WTC11 (cell line): Measurements from ENCODE around the gene SURF2. TPM values are rescaled to one million over a fixed set of nuclear protein-coding genes. Genes with fewer than 3 reads are reported as not detected.

ENCODE experiments used
- ATAC-seq: fragments of 200-7000 bp; cut with Tn5 transposase; 2 replicates; pipeline ENCODE4 v1.10.0; 2021; ENCODE audit warnings: mild to moderate bottlenecking, moderate library complexity
- CTCF ChIA-PET: fragments of 300-600 bp; sonication (Branson Sonifier 250); formaldehyde crosslinking; loops from one replicate; lab custom pipeline; 2021; ENCODE audit warnings: antibody characterized with exemption; lab: Charles Lee
- POLR2A ChIA-PET: fragments of 350-600 bp; sonication (Branson Sonifier 250); formaldehyde crosslinking; loops from one replicate; lab custom pipeline; 2021; ENCODE audit warnings: antibody characterized with exemption; lab: Charles Lee
- DNase-seq: peaks from one replicate; pipeline ENCODE4 v3.0.0; 2021; ENCODE audit warnings: low spot score
- H3K27ac Mint-ChIP-seq: 2 replicates; pipeline ENCODE4 v1.8.0; 2021; ENCODE audit warnings: mixed read lengths
- H3K27me3 Mint-ChIP-seq: 2 replicates; pipeline ENCODE4 v1.8.0; 2021; ENCODE audit warnings: low read depth, mild to moderate bottlenecking, moderate library complexity, mixed read lengths
- H3K36me3 Mint-ChIP-seq: 2 replicates; pipeline ENCODE4 v1.8.0; 2021; ENCODE audit warnings: mixed read lengths
- H3K4me1 Mint-ChIP-seq: 2 replicates; pipeline ENCODE4 v1.8.0; 2022; ENCODE audit warnings: mixed read lengths
- H3K4me3 Mint-ChIP-seq: 2 replicates; pipeline ENCODE4 v1.8.0; 2021; ENCODE audit warnings: mild to moderate bottlenecking, moderate library complexity, mixed read lengths
- H3K9me3 Mint-ChIP-seq: 2 replicates; pipeline ENCODE4 v1.8.0; 2021; ENCODE audit warnings: mixed read lengths
- AR ChIP-seq: fragments of 250-450 bp; sonication (Bioruptor Pico); IDR thresholded peaks from 2 replicates; pipeline ENCODE4 v1.9.0; 2021; ENCODE audit warnings: mild to moderate bottlenecking
- ATF2 ChIP-seq: sonication (generic); formaldehyde crosslinking; IDR thresholded peaks from 2 replicates; pipeline ENCODE4 v1.8.1; 2022; ENCODE audit warnings: low read depth, missing genetic modification reagents, borderline replicate concordance
- ATF3 ChIP-seq: sonication (generic); formaldehyde crosslinking; conservative IDR thresholded peaks from 2 replicates; pipeline ENCODE4 v1.8.1; 2022; ENCODE audit warnings: mild to moderate bottlenecking, missing genetic modification reagents
- CTCF ChIP-seq: fragments of 200-600 bp; IDR thresholded peaks from 2 replicates; pipeline ENCODE4 v1.8.0; 2022; ENCODE audit warnings: antibody characterized with exemption
- ELF4 ChIP-seq: sonication (generic); formaldehyde crosslinking; IDR thresholded peaks from 2 replicates; pipeline ENCODE4 v1.8.1; 2022; ENCODE audit warnings: low read depth, mild to moderate bottlenecking, moderate library complexity, missing genetic modification reagents
- EMX1 ChIP-seq: fragments of 250-450 bp; sonication (Bioruptor Pico); IDR thresholded peaks from 2 replicates; pipeline ENCODE4 v1.8.0; 2021; ENCODE audit warnings: mild to moderate bottlenecking
- ESRRA ChIP-seq: sonication (generic); formaldehyde crosslinking; IDR thresholded peaks from 2 replicates; pipeline ENCODE4 v1.8.1; 2022; ENCODE audit warnings: mild to moderate bottlenecking, missing genetic modification reagents, borderline replicate concordance
- ETV6 ChIP-seq: sonication (generic); formaldehyde crosslinking; IDR thresholded peaks from 2 replicates; pipeline ENCODE4 v1.8.1; 2022; ENCODE audit warnings: mild to moderate bottlenecking, missing genetic modification reagents
- FOXP1 ChIP-seq: sonication (generic); formaldehyde crosslinking; IDR thresholded peaks from 2 replicates; pipeline ENCODE4 v1.8.0; 2022; ENCODE audit warnings: missing genetic modification reagents, mild to moderate bottlenecking, moderate library complexity, borderline replicate concordance
- IRF1 ChIP-seq: sonication (generic); formaldehyde crosslinking; IDR thresholded peaks from 2 replicates; pipeline ENCODE4 v1.8.0; 2023; ENCODE audit warnings: missing genetic modification reagents
- JUN ChIP-seq: sonication (generic); formaldehyde crosslinking; IDR thresholded peaks from 2 replicates; pipeline ENCODE4 v1.8.0; 2023; ENCODE audit warnings: mild to moderate bottlenecking, missing genetic modification reagents
- KAT7 ChIP-seq: sonication (generic); formaldehyde crosslinking; IDR thresholded peaks from 2 replicates; pipeline ENCODE4 v1.8.1; 2023; ENCODE audit warnings: missing genetic modification reagents, mild to moderate bottlenecking, borderline replicate concordance
- OVOL2 ChIP-seq: fragments of 250-450 bp; sonication (Bioruptor Pico); IDR thresholded peaks from 2 replicates; pipeline ENCODE4 v1.9.0; 2021; ENCODE audit warnings: mild to moderate bottlenecking, borderline replicate concordance
- RELA ChIP-seq: sonication (generic); formaldehyde crosslinking; IDR thresholded peaks from 2 replicates; pipeline ENCODE4 v1.8.1; 2022; ENCODE audit warnings: missing genetic modification reagents, mild to moderate bottlenecking, borderline replicate concordance
- SMAD3 ChIP-seq: sonication (generic); formaldehyde crosslinking; IDR thresholded peaks from 2 replicates; pipeline ENCODE4 v1.8.0; 2022; ENCODE audit warnings: missing genetic modification reagents, mild to moderate bottlenecking, borderline replicate concordance
- TEAD1 ChIP-seq: sonication (generic); formaldehyde crosslinking; IDR thresholded peaks from 2 replicates; pipeline ENCODE4 v1.8.0; 2022; ENCODE audit warnings: mild to moderate bottlenecking, missing genetic modification reagents
- TP53 ChIP-seq: sonication (generic); formaldehyde crosslinking; IDR thresholded peaks from 2 replicates; pipeline ENCODE4 v1.8.1; 2023; ENCODE audit warnings: mild to moderate bottlenecking, missing genetic modification reagents
- ZBTB43 ChIP-seq: sonication (generic); formaldehyde crosslinking; IDR thresholded peaks from 2 replicates; pipeline ENCODE4 v1.8.1; 2023; ENCODE audit warnings: mild to moderate bottlenecking, missing genetic modification reagents
- ZNF219 ChIP-seq: sonication (generic); formaldehyde crosslinking; IDR thresholded peaks from 2 replicates; pipeline ENCODE4 v1.8.0; 2023; ENCODE audit warnings: missing genetic modification reagents, mild to moderate bottlenecking, borderline replicate concordance
- ZNF416 ChIP-seq: fragments of 250-450 bp; sonication (Bioruptor Pico); IDR thresholded peaks from 2 replicates; pipeline ENCODE4 v1.9.0; 2021; ENCODE audit warnings: mild to moderate bottlenecking, inconsistent platforms
- ZNF532 ChIP-seq: fragments of 250-450 bp; sonication (Bioruptor Pico); IDR thresholded peaks from 2 replicates; pipeline ENCODE4 v1.9.0; 2021; ENCODE audit warnings: mild to moderate bottlenecking, borderline replicate concordance
- total RNA-seq: library from RNA; stranded (reverse); gene quantifications from 3 replicates; pipeline ENCODE4 v1.2.3, GENCODE V29; 2021

The SURF2 gene
- total RNA-seq, 1 experiment from 2014 or later, result 33.3 TPM

- DNase-seq, result no peak
- Mint-ChIP-seq H3K36me3 (peaks cover 12% of the 10 kb centered on the region; the same call in 1 of the 2 replicates), H3K27ac (no peak overlapping the region), H3K4me1 (no peaks in the 10 kb centered on the region), H3K4me3 (no peak overlapping the region)
- CTCF ChIA-PET, result interaction anchor here (0.7 to 1.8 kb wide), 3 partner anchors 19 to 137 kb away, joined by 3 to 5 read pairs (median 4); no protein-coding TSS in a partner anchor
- POLR2A ChIA-PET, result no interaction called here
- no peak for ATAC-seq
- TF ChIP-seq SMAD3 (CRISPR knock-in tag), result no peak
- no peak for TF ChIP-seq TEAD1 (CRISPR knock-in tag)
- no peak for TF ChIP-seq EMX1
- no peak for TF ChIP-seq ZBTB43 (CRISPR knock-in tag)
- TF ChIP-seq ZNF416 (CRISPR knock-in tag), result no peak
- no peak for TF ChIP-seq AR (CRISPR knock-in tag)
- no peak for TF ChIP-seq JUN (CRISPR knock-in tag)
- TF ChIP-seq ATF3 (CRISPR knock-in tag), result no peak
- TF ChIP-seq ESRRA (CRISPR knock-in tag), result no peak
- no peak for TF ChIP-seq ETV6 (CRISPR knock-in tag)
- no peak for TF ChIP-seq ATF2 (CRISPR knock-in tag)
- TF ChIP-seq KAT7 (CRISPR knock-in tag), result no peak
- no peak for TF ChIP-seq ELF4 (CRISPR knock-in tag)
- no peak for TF ChIP-seq TP53 (CRISPR knock-in tag)
- TF ChIP-seq, all 79 proteins: peak for 0
- Mint-ChIP-seq H3K9me3 (peaks cover 30% of the 10 kb centered on the region), H3K27me3 (peaks cover 18% of the 10 kb centered on the region)
Observed at GRCh38 chr9:133323211-133323610, 33.1 kb upstream of the SURF2 start.

- ChIA-PET CTCF (no interaction called here), POLR2A (no interaction called here)
- no peaks in the 10 kb centered on the region; the same call in 1 of the 2 replicates for H3K4me1 Mint-ChIP-seq
- H3K27me3 Mint-ChIP-seq, result peaks cover 18% of the 10 kb centered on the region
- no peak for DNase-seq
- ATAC-seq, result no peak
- no peak overlapping the region for H3K27ac Mint-ChIP-seq
- H3K9me3 Mint-ChIP-seq, result peaks cover 39% of the 10 kb centered on the region
- H3K4me3 Mint-ChIP-seq, result no peak overlapping the region
- peaks cover 12% of the 10 kb centered on the region; the same call in 1 of the 2 replicates for H3K36me3 Mint-ChIP-seq
- TF ChIP-seq ZNF219 (CRISPR knock-in tag) (no peak), KAT7 (CRISPR knock-in tag) (no peak), RELA (CRISPR knock-in tag) (no peak), FOXP1 (no peak), ZNF416 (CRISPR knock-in tag) (no peak), TP53 (CRISPR knock-in tag) (no peak), IRF1 (CRISPR knock-in tag) (no peak), OVOL2 (CRISPR knock-in tag) (no peak), CTCF (no peak), ZNF532 (no peak)
Observed at GRCh38 chr9:133323991-133324703, 32.2 kb upstream of the SURF2 start.
